ENCODE results near the gene CRYAB. TPM values are rescaled to one million over a fixed set of nuclear protein-coding genes. Genes with fewer than 3 reads are reported as not detected.
"Not testable (repeated sequence)": the region's sequence is repeated elsewhere in the genome, so short reads cannot be mapped to it uniquely, and the experiment has no call there.

Gene CRYAB
- polyA plus RNA-seq, 1 of the 3 experiments (the other 2 are of a cell fraction) = 0.92 TPM

DNA sequence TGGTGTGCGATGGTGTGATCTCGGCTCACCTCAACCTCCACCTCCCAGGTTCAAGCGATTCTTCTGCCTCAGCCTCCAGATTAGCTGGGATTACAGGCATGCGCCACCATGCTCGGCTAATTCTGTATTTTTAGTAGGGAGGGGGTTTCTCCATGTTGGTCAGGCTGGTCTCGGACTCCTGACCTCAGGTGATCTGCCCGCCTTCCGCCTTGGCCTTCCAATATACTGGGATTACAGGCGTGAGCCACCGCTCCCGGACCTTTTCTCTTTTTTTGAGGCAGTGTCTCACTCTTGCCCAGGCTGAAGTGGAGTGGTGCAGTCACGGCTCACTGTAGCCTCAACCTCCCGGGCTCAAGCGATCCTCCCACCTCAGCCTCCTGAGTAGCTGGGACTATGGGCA lies 21.6 kb upstream of the CRYAB start:
- peaks cover 12% of the 10 kb centered on the region for H3F3A ChIP-seq (replicated peaks; ENCODE audit: insufficient read depth)
- H3K9me3 ChIP-seq; H3K27ac ChIP-seq (ENCODE audit: low read depth in 2 of 2, low read length in 1 of 2); H3K27me3 ChIP-seq (ENCODE audit: insufficient read depth); H3K4me3 ChIP-seq (ENCODE audit: low read depth in 2 of 2, low read length in 1 of 2); H3K36me3 ChIP-seq (replicated peaks in 1 of 2; ENCODE audit: control insufficient read depth in 1 of 2, insufficient read depth in 2 of 2, low read length in 1 of 2); H4K20me1 ChIP-seq (ENCODE audit: insufficient read depth); H3K9ac ChIP-seq; H3K9me2 ChIP-seq; DNase-seq; POLR2A ChIA-PET; H2AFZ ChIP-seq (ENCODE audit: low read depth); H3K4me2 ChIP-seq: not testable (repeated sequence)
- CTCF ChIA-PET = interaction anchor here (0.7 to 15.8 kb wide), 3 partner anchors 47 to 1356 kb away, joined by 3 to 272 read pairs (median 12); no protein-coding TSS in a partner anchor
- peaks cover 16% of the 10 kb centered on the region; the same call in 1 of the 2 replicates for H3K79me2 ChIP-seq (ENCODE audit: insufficient read depth)
- H3K4me1 ChIP-seq (ENCODE audit: control insufficient read depth in 1 of 2, insufficient read depth in 2 of 2, low read depth in 1 of 2, low read length in 1 of 2) = peaks cover 22 to 31% of the 10 kb centered on the region in 2 experiments; a peak in 3 of 4 replicates
- 99% methylated on average over 14 of the region's 14 CpGs for WGBS (ENCODE audit: low lambda C conversion rate)

DNA sequence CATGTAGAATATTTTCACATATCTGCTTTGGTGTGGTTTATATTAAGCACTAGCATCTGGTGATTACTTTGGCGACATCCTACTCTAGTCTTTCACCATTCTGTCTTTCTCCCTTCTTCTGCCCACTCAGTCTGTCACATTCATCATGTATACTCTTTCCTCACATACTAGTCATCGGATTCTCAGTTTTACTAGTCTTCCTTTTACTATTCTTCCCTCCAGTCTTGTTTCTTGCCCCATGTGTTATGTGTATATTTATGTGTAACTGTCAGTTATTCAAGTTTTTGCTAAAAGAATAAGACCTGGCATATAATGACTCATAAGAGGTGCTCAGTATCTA lies 21.0 kb upstream of the CRYAB start:
- DNase-seq = no peak
- Histone ChIP-seq H3K9ac (no peak overlapping the region), H3K4me3 (ENCODE audit: low read depth in 2 of 2, low read length in 1 of 2) (no peak overlapping the region), H3K9me3 (no peaks in the 10 kb centered on the region), H3K27ac (ENCODE audit: low read depth in 2 of 2, low read length in 1 of 2) (no peak overlapping the region), H2AFZ (ENCODE audit: low read depth) (0 out of 2 replicates have a peak overlapping the region, but pooled peaks have one; percentile 64), H3K79me2 (ENCODE audit: insufficient read depth) (peaks cover 10% of the 10 kb centered on the region; the same call in 1 of the 2 replicates), H3K4me1 (ENCODE audit: control insufficient read depth in 1 of 2, insufficient read depth in 2 of 2, low read depth in 1 of 2, low read length in 1 of 2) (peaks cover 16 to 25% of the 10 kb centered on the region in 2 experiments; a peak in 3 of 4 replicates), H3K4me2 (no peak overlapping the region), H3K9me2 (no peaks in the 10 kb centered on the region), H3K36me3 (replicated peaks in 1 of 2; ENCODE audit: control insufficient read depth in 1 of 2, insufficient read depth in 2 of 2, low read length in 1 of 2) (no peaks in the 10 kb centered on the region), H4K20me1 (ENCODE audit: insufficient read depth) (no peaks in the 10 kb centered on the region), H3F3A (replicated peaks; ENCODE audit: insufficient read depth) (peaks cover 6% of the 10 kb centered on the region), H3K27me3 (ENCODE audit: insufficient read depth) (no peaks in the 10 kb centered on the region)
- WGBS (ENCODE audit: low lambda C conversion rate) = 65% methylated on average over 2 of the region's 2 CpGs
- CTCF ChIA-PET = interaction anchor here (0.7 to 15.8 kb wide), 6 partner anchors 22 to 1357 kb away, joined by 3 to 272 read pairs (median 5); no protein-coding TSS in a partner anchor
- POLR2A ChIA-PET = no interaction called here
- no peak for TF ChIP-seq RAD21 (IDR thresholded peaks at IDR 0.05; ENCODE audit: low read length)
- no peak for TF ChIP-seq FOXM1 (IDR thresholded peaks at IDR 0.05; ENCODE audit: low read depth)
- TF ChIP-seq CHD2 (IDR thresholded peaks at IDR 0.05; ENCODE audit: low read length, partially characterized antibody) = no peak
- no peak for TF ChIP-seq SIN3A (IDR thresholded peaks at IDR 0.05; ENCODE audit: borderline replicate concordance, low read depth, low read length)
- TF ChIP-seq, protein P1, sequence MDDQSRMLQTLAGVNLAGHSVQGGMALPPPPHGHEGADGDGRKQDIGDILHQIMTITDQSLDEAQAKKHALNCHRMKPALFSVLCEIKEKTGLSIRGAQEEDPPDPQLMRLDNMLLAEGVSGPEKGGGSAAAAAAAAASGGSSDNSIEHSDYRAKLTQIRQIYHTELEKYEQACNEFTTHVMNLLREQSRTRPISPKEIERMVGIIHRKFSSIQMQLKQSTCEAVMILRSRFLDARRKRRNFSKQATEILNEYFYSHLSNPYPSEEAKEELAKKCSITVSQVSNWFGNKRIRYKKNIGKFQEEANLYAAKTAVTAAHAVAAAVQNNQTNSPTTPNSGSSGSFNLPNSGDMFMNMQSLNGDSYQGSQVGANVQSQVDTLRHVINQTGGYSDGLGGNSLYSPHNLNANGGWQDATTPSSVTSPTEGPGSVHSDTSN (IDR thresholded peaks at IDR 0.05) = no peak
- TF ChIP-seq YY1 (IDR thresholded peaks at IDR 0.05; ENCODE audit: low read depth) = no peak
- TF ChIP-seq MEF2A (IDR thresholded peaks at IDR 0.05; ENCODE audit: borderline replicate concordance, low read depth) = no peak
- no peak for TF ChIP-seq RFX5 (IDR thresholded peaks at IDR 0.05; ENCODE audit: low read length)
- TF ChIP-seq NFIC (IDR thresholded peaks at IDR 0.05; ENCODE audit: borderline replicate concordance) = no peak
- TF ChIP-seq GABPA (IDR thresholded peaks at IDR 0.05; ENCODE audit: low read depth) = no peak

DNA sequence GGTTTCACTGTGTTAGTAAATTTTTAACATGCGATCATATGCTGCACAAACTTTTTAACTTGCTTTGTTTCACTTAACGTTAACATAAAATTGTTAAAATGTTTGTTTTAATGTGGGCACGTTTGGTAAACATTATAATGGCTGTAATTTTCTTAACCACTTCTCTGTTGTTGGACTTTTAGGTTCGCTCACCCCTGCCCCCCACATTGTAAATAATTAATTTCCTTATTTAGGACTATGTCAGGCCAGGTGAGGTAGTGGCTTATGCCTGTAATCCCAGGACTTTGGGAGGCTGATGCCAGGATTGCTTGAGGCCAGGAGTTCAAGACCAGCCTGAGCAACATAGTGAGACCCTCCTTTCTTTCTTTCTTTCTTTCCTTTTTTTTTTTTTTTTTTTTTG lies 18.9 kb upstream of the CRYAB start:
- Histone ChIP-seq H3K4me1 (ENCODE audit: control insufficient read depth in 1 of 2, insufficient read depth in 2 of 2, low read depth in 1 of 2, low read length in 1 of 2) (peaks cover 12 to 23% of the 10 kb centered on the region in 2 experiments; a peak in 3 of 4 replicates), H3K9ac (no peak overlapping the region), H3K27ac (ENCODE audit: low read depth in 2 of 2, low read length in 1 of 2) (no peak overlapping the region), H3K4me3 (ENCODE audit: low read depth in 2 of 2, low read length in 1 of 2) (no peak overlapping the region), H3K27me3 (ENCODE audit: insufficient read depth) (no peaks in the 10 kb centered on the region), H3F3A (replicated peaks; ENCODE audit: insufficient read depth) (peaks cover 8% of the 10 kb centered on the region), H3K9me2 (no peaks in the 10 kb centered on the region), H4K20me1 (ENCODE audit: insufficient read depth) (no peaks in the 10 kb centered on the region), H3K4me2 (no peak overlapping the region), H3K9me3 (no peaks in the 10 kb centered on the region), H3K36me3 (replicated peaks in 1 of 2; ENCODE audit: control insufficient read depth in 1 of 2, insufficient read depth in 2 of 2, low read length in 1 of 2) (no peaks in the 10 kb centered on the region), H3K79me2 (ENCODE audit: insufficient read depth) (no peaks in the 10 kb centered on the region), H2AFZ (ENCODE audit: low read depth) (no peak overlapping the region)
- DNase-seq = no peak
- 73% methylated on average over 4 of the region's 4 CpGs for WGBS (ENCODE audit: low lambda C conversion rate)
- ChIA-PET POLR2A (no interaction called here), CTCF (interaction anchor here (1.2 to 15.8 kb wide), 8 partner anchors 17 to 350 kb away, joined by 3 to 272 read pairs (median 5); partner anchors contain the start of gene CFAP68)
- TF ChIP-seq TEAD4 (IDR thresholded peaks at IDR 0.05; ENCODE audit: borderline replicate concordance, insufficient read depth) = no peak
- TF ChIP-seq, protein P2, sequence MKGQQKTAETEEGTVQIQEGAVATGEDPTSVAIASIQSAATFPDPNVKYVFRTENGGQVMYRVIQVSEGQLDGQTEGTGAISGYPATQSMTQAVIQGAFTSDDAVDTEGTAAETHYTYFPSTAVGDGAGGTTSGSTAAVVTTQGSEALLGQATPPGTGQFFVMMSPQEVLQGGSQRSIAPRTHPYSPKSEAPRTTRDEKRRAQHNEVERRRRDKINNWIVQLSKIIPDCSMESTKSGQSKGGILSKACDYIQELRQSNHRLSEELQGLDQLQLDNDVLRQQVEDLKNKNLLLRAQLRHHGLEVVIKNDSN (IDR thresholded peaks at IDR 0.05; ENCODE audit: borderline replicate concordance, low read depth) = no peak
- TF ChIP-seq YY1 (IDR thresholded peaks at IDR 0.05; ENCODE audit: low read depth) = no peak
- TF ChIP-seq, protein P3, sequence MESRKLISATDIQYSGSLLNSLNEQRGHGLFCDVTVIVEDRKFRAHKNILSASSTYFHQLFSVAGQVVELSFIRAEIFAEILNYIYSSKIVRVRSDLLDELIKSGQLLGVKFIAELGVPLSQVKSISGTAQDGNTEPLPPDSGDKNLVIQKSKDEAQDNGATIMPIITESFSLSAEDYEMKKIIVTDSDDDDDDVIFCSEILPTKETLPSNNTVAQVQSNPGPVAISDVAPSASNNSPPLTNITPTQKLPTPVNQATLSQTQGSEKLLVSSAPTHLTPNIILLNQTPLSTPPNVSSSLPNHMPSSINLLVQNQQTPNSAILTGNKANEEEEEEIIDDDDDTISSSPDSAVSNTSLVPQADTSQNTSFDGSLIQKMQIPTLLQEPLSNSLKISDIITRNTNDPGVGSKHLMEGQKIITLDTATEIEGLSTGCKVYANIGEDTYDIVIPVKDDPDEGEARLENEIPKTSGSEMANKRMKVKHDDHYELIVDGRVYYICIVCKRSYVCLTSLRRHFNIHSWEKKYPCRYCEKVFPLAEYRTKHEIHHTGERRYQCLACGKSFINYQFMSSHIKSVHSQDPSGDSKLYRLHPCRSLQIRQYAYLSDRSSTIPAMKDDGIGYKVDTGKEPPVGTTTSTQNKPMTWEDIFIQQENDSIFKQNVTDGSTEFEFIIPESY (IDR thresholded peaks at IDR 0.05; ENCODE audit: borderline replicate concordance, low read depth) = no peak
- TF ChIP-seq, protein P4, sequence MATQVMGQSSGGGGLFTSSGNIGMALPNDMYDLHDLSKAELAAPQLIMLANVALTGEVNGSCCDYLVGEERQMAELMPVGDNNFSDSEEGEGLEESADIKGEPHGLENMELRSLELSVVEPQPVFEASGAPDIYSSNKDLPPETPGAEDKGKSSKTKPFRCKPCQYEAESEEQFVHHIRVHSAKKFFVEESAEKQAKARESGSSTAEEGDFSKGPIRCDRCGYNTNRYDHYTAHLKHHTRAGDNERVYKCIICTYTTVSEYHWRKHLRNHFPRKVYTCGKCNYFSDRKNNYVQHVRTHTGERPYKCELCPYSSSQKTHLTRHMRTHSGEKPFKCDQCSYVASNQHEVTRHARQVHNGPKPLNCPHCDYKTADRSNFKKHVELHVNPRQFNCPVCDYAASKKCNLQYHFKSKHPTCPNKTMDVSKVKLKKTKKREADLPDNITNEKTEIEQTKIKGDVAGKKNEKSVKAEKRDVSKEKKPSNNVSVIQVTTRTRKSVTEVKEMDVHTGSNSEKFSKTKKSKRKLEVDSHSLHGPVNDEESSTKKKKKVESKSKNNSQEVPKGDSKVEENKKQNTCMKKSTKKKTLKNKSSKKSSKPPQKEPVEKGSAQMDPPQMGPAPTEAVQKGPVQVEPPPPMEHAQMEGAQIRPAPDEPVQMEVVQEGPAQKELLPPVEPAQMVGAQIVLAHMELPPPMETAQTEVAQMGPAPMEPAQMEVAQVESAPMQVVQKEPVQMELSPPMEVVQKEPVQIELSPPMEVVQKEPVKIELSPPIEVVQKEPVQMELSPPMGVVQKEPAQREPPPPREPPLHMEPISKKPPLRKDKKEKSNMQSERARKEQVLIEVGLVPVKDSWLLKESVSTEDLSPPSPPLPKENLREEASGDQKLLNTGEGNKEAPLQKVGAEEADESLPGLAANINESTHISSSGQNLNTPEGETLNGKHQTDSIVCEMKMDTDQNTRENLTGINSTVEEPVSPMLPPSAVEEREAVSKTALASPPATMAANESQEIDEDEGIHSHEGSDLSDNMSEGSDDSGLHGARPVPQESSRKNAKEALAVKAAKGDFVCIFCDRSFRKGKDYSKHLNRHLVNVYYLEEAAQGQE (IDR thresholded peaks at IDR 0.05; ENCODE audit: low read depth, low read length) = no peak
- no peak for TF ChIP-seq EP300 (IDR thresholded peaks at IDR 0.05; ENCODE audit: borderline replicate concordance in 1 of 2, low read depth in 1 of 2, low read length in 1 of 2)
